Bronchus fibroblast of lung (primary cell): ENCODE measurements around the gene MTARC1. TPM values are rescaled to one million over a fixed set of nuclear protein-coding genes. Genes with fewer than 3 reads are reported as not detected.

Experiments
- total RNA-seq: library from RNA; depleted of rRNA; stranded (reverse); fragments of >200 nt; gene quantifications from 2 replicates; pipeline ENCODE4 v1.2.3, GENCODE V29; 2015

Gene MTARC1
- 1.7 and 1.9 TPM in 2 replicates for total RNA-seq

GRCh38 chr1:220786337-220787068 is at the start of gene MTARC1:
MTARC1 (plus strand) TSS chr1:220786913; CDS start chr1:220786945, 32 bp downstream.

GRCh38 chr1:220748089-220748934 is 38.4 kb upstream of the MTARC1 start, which contains the start of gene MTARC2:
MTARC2 (plus strand) TSS chr1:220748322; CDS start chr1:220748532, 210 bp downstream.

Other genes with a start within 250 kb of the MTARC1 start
- 2.2 and 2.9 TPM in 2 replicates for gene C1orf115, start 96.5 kb upstream of the MTARC1 start, total RNA-seq
- 4.6 and 5.0 TPM in 2 replicates for gene MTARC2, start 38.6 kb upstream of the MTARC1 start, total RNA-seq
- gene HLX, start 92.5 kb downstream of the MTARC1 start, total RNA-seq: 8.9 and 10.6 TPM in 2 replicates